GM12892 (cell line): ENCODE measurements around the gene ALDOA.

ENCODE experiments used
- POLR2A ChIP-seq: IDR thresholded peaks from 2 replicates; pipeline ENCODE4 v1.6.1; 2011; ENCODE audit warnings: low read depth, low read length, control low read depth
- POLR2AphosphoS5 ChIP-seq: IDR thresholded peaks from 2 replicates; pipeline ENCODE4 v1.6.1; 2011; ENCODE audit warnings: low read depth, low read length, control low read depth
- TAF1 ChIP-seq: IDR thresholded peaks from 2 replicates; pipeline ENCODE4 v1.6.1; 2011; ENCODE audit warnings: low read depth, mild to moderate bottlenecking, control low read depth, low read length, borderline replicate concordance

DNA sequence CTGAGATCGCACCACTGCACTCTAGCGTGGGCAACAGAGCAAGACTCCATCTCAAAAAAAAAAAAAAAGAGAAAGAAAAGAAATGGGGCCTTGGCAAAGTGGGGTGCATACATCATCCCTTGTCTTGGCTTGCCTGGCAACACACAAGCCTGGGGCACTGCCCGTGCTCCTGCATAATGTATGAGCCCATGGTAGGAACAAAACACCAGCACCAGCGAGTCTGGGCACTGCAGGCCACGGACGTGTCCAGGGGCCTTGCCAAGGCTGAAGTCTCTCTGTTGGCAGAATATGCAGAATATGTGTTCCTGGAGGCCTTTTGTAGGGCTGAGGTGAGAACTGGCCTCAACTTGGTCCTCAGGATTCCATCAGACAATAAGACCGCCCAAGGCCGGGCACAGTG lies 15.7 kb upstream of the ALDOA start:
- no peak for TF ChIP-seq TAF1
- no peak for TF ChIP-seq POLR2A
- no peak for TF ChIP-seq POLR2AphosphoS5
